HG03139 (cell line): Measurements from ENCODE around the gene NRARP.

Experiments used
- ATAC-seq: cut with Tn5 transposase; IDR thresholded peaks from one replicate; pipeline ENCODE4 v1.9.1; 2021; ENCODE audit not compliant: unreplicated experiment

The NRARP gene

GRCh38 chr9:137278721-137279711 lies 23.1 kb downstream of the NRARP start:
- no peak for ATAC-seq

- ATAC-seq, result no peak
Observed at GRCh38 chr9:137278061-137278701, 23.9 kb downstream of the NRARP start.

GRCh38 chr9:137277329-137278041 lies 24.6 kb downstream of the NRARP start, which contains the start of gene TOR4A:
TSS of gene TOR4A (plus strand) at chr9:137277726. CDS start at chr9:137278690, 964 bp downstream.
- peak; percentile 75 for ATAC-seq

- ATAC-seq, result no peak
Observed at GRCh38 chr9:137276473-137277328, 25.4 kb downstream of the NRARP start.

GRCh38 chr9:137275588-137276472 lies 26.2 kb downstream of the NRARP start:
- ATAC-seq, result no peak

- ATAC-seq, result no peak
Observed at GRCh38 chr9:137275203-137275587, 26.9 kb downstream of the NRARP start.

GRCh38 chr9:137273611-137274320 lies 28.3 kb downstream of the NRARP start:
- no peak for ATAC-seq

GRCh38 chr9:137273095-137273490 lies 29.0 kb downstream of the NRARP start:
- no peak for ATAC-seq

- ATAC-seq, result no peak
Observed at GRCh38 chr9:137272241-137273094, 29.6 kb downstream of the NRARP start.

- ATAC-seq, result no peak
Observed at GRCh38 chr9:137271696-137272076, 30.4 kb downstream of the NRARP start.

- no peak for ATAC-seq
Observed at GRCh38 chr9:137270929-137271695, 31.0 kb downstream of the NRARP start.

GRCh38 chr9:137269231-137269772 lies 32.8 kb downstream of the NRARP start:
- no peak for ATAC-seq

- ATAC-seq, result no peak
Observed at GRCh38 chr9:137268538-137269201, 33.4 kb downstream of the NRARP start.

- ATAC-seq, result no peak
Observed at GRCh38 chr9:137267933-137268355, 34.1 kb downstream of the NRARP start.

- ATAC-seq, result no peak
Observed at GRCh38 chr9:137266585-137267453, 35.3 kb downstream of the NRARP start.
